ENCODE results near the gene CHI3L2.

DNA sequence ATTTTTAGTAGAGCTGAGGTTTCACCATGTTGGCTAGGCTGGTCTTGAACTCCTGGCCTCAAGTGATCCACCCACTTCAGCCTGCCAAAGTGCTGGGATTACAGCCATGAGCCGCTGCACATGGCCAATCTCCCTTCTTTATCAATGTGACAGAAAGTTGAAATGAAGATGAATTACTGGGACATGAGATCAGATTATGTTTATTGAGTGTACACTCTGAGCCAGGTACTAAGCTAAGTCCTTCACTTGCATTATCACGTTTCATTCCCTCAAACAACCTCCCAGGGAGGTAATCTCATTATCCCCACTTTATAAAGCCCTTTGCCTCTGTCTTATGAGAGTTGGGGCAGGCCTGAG is 6.3 kb upstream of the CHI3L2 start:
- TF ChIP-seq POLR2A (IDR thresholded peaks at IDR 0.05): no peak
- TF ChIP-seq CTCF (IDR thresholded peaks at IDR 0.05): no peak

Data from adrenal gland (tissue), 5 donors.